ENCODE results near the gene PRXL2C. TPM values are rescaled to one million over a fixed set of nuclear protein-coding genes. Genes with fewer than 3 reads are reported as not detected.
"Not testable (repeated sequence)": the region's sequence is repeated elsewhere in the genome, so short reads cannot be mapped to it uniquely, and the experiment has no call there.

PRXL2C gene
- total RNA-seq (2021) (7.6 and 8.5 TPM in 2 replicates), Bru-seq, nascent RNA (percentile 57 among the genes with signal in this experiment), BruChase-seq, experiment 1, labeled RNA remaining after a 2-hour chase (percentile 58 among the genes with signal in this experiment), BruChase-seq, experiment 2, labeled RNA remaining after a 6-hour chase (percentile 82 among the genes with signal in this experiment)
- long read RNA-seq, transcript PRXL2C-201 (6 exons, 2,863 nt), result major isoform, 12 of 18 reads
- long read RNA-seq, partial matches to known transcripts, result 0 of 18 reads
- long read RNA-seq, other reads (novel, unspliced or antisense), result 6 of 18 reads

GRCh38 chr9:96655198-96655851 lies at the start of gene PRXL2C:
TSS of gene PRXL2C (minus strand) at chr9:96655317. CDS start at chr9:96655281, 36 bp downstream.
- ChIA-PET CTCF (interaction anchor here (0.6 to 1.2 kb wide), 2 partner anchors 10 to 36 kb away, joined by 3 to 4 read pairs; no protein-coding TSS in a partner anchor), POLR2A (ENCODE audit: unreplicated experiment) (interaction anchor here (0.6 to 1.3 kb wide), 3 partner anchors 20 to 419 kb away, joined by 3 to 11 read pairs (median 5); no protein-coding TSS in a partner anchor)
- H3K36me3 ChIP-seq (ENCODE audit: low read depth), result no peaks in the 10 kb centered on the region
- H3K4me1 ChIP-seq (replicated peaks; ENCODE audit: insufficient read depth), result peaks cover 17% of the 10 kb centered on the region
- H3K9me3 ChIP-seq (ENCODE audit: insufficient read depth, low read depth), result no peaks in the 10 kb centered on the region
- no peak for TF ChIP-seq EZH2 (IDR thresholded peaks at IDR 0.05; ENCODE audit: low read depth)
- TF ChIP-seq CTCF (conservative IDR thresholded peaks at IDR 0.05), result no peak
- H3F3A ChIP-seq (ENCODE audit: insufficient read depth, low read depth), result peaks cover 33% of the 10 kb centered on the region
- H3K27ac ChIP-seq, result peak within 1 kb of the TSS; percentile 66
- H3K4me2 ChIP-seq, result peak within 1 kb of the TSS; percentile 76
- no peaks in the 10 kb centered on the region for H3K79me2 ChIP-seq (ENCODE audit: low read depth)
- H2AFZ ChIP-seq, result peak within 1 kb of the TSS; percentile 83
- peak within 1 kb of the TSS; percentile 84 for H3K4me3 ChIP-seq
- BruUV-seq (replicated peaks), result no TSS peak
- no peak for DNase-seq
- no peaks in the 10 kb centered on the region for H3K9me2 ChIP-seq (ENCODE audit: insufficient read depth)
- intact Hi-C loops (cut with micrococcal nuclease; ENCODE audit: unreplicated experiment), result loop anchor here (2.0 to 10.0 kb wide), 3 partner anchors 89 to 241 kb away; partner anchors contain the start of gene ZNF367
- H3K27me3 ChIP-seq (ENCODE audit: insufficient read depth, low read depth), result no peaks in the 10 kb centered on the region
- H4K20me1 ChIP-seq (ENCODE audit: insufficient read depth), result no peaks in the 10 kb centered on the region

- H3K4me2 ChIP-seq; H3K9me3 ChIP-seq (ENCODE audit: insufficient read depth, low read depth); H3K9me2 ChIP-seq (ENCODE audit: insufficient read depth); DNase-seq; H2AFZ ChIP-seq; H3K79me2 ChIP-seq (ENCODE audit: low read depth); H3K27ac ChIP-seq; H3K4me1 ChIP-seq (replicated peaks; ENCODE audit: insufficient read depth); H3K27me3 ChIP-seq (ENCODE audit: insufficient read depth, low read depth); H4K20me1 ChIP-seq (ENCODE audit: insufficient read depth); BruUV-seq (replicated peaks); H3K36me3 ChIP-seq (ENCODE audit: low read depth); CTCF ChIA-PET; H3K4me3 ChIP-seq; intact Hi-C loops (cut with micrococcal nuclease; ENCODE audit: unreplicated experiment); H3F3A ChIP-seq (ENCODE audit: insufficient read depth, low read depth); POLR2A ChIA-PET (ENCODE audit: unreplicated experiment): not testable (repeated sequence)
These were observed 45.7 kb upstream of the PRXL2C start for GRCh38 chr9:96700721-96701375.

GRCh38 chr9:96691326-96691725 lies 36.2 kb upstream of the PRXL2C start:
- Histone ChIP-seq H2AFZ (no peak overlapping the region), H4K20me1 (ENCODE audit: insufficient read depth) (no peaks in the 10 kb centered on the region), H3K4me2 (no peak overlapping the region), H3K27ac (no peak overlapping the region), H3K9me3 (ENCODE audit: insufficient read depth, low read depth) (0 out of 2 replicates have a peak, but pooled peaks cover 8% of the 10 kb centered on the region), H3K4me1 (replicated peaks; ENCODE audit: insufficient read depth) (no peaks in the 10 kb centered on the region), H3K36me3 (ENCODE audit: low read depth) (no peaks in the 10 kb centered on the region), H3K9me2 (ENCODE audit: insufficient read depth) (no peaks in the 10 kb centered on the region), H3K4me3 (no peak overlapping the region), H3K79me2 (ENCODE audit: low read depth) (no peaks in the 10 kb centered on the region), H3F3A (ENCODE audit: insufficient read depth, low read depth) (peaks cover 5% of the 10 kb centered on the region; the same call in 1 of the 2 replicates), H3K27me3 (ENCODE audit: insufficient read depth, low read depth) (no peaks in the 10 kb centered on the region)
- ChIA-PET CTCF (no interaction called here), POLR2A (ENCODE audit: unreplicated experiment) (no interaction called here)
- TF ChIP-seq CTCF (conservative IDR thresholded peaks at IDR 0.05), result no peak
- intact Hi-C loops (cut with micrococcal nuclease; ENCODE audit: unreplicated experiment), result no loop called here
- BruUV-seq (replicated peaks), result no TSS peak
- DNase-seq, result no peak
